NOMO-1 (cell line): ENCODE data around the gene VAV2.

ENCODE experiments used
- DNase-seq, 2 experiments: peaks; one replicate each; lab custom pipeline; 2025; ENCODE audit not compliant: unreplicated experiment in 2 of 2; lab: John Stamatoyannopoulos, UW

Gene VAV2

GRCh38 chr9:133810556-133811195, 181.4 kb downstream of the VAV2 start:
- DNase-seq = no peak

GRCh38 chr9:133809335-133809734, 182.8 kb downstream of the VAV2 start:
- DNase-seq = no peak

- DNase-seq = no peak
Observed at GRCh38 chr9:133807818-133808217, 184.3 kb downstream of the VAV2 start.

- DNase-seq = no peak
Observed at GRCh38 chr9:133807037-133807436, 185.1 kb downstream of the VAV2 start.

- no peak for DNase-seq
Observed at GRCh38 chr9:133806623-133807010, 185.5 kb downstream of the VAV2 start.

- DNase-seq = no peak
Observed at GRCh38 chr9:133805876-133806622, 186.1 kb downstream of the VAV2 start.

GRCh38 chr9:133804199-133804598, 187.9 kb downstream of the VAV2 start:
- no peak for DNase-seq

- DNase-seq = no peak
Observed at GRCh38 chr9:133803745-133804144, 188.4 kb downstream of the VAV2 start.

GRCh38 chr9:133803028-133803585, 189.0 kb downstream of the VAV2 start:
- DNase-seq = no peak

GRCh38 chr9:133801739-133802138, 190.4 kb downstream of the VAV2 start:
- no peak for DNase-seq

- no peak for DNase-seq
Observed at GRCh38 chr9:133800266-133800665, 191.9 kb downstream of the VAV2 start.

GRCh38 chr9:133799716-133800115, 192.4 kb downstream of the VAV2 start:
- no peak for DNase-seq

GRCh38 chr9:133799106-133799505, 193.0 kb downstream of the VAV2 start:
- DNase-seq = no peak

- no peak for DNase-seq
Observed at GRCh38 chr9:133798160-133798559, 194.0 kb downstream of the VAV2 start.

- DNase-seq = no peak
Observed at GRCh38 chr9:133797406-133798105, 194.6 kb downstream of the VAV2 start.

- no peak for DNase-seq
Observed at GRCh38 chr9:133796562-133796961, 195.6 kb downstream of the VAV2 start.

GRCh38 chr9:133795049-133795448, 197.1 kb downstream of the VAV2 start:
- no peak for DNase-seq

- no peak for DNase-seq
Observed at GRCh38 chr9:133794016-133794760, 197.9 kb downstream of the VAV2 start.

- DNase-seq = no peak
Observed at GRCh38 chr9:133793471-133793870, 198.7 kb downstream of the VAV2 start.

- DNase-seq = peak; percentile 35 to 55
Observed at GRCh38 chr9:133792721-133793470, 199.2 kb downstream of the VAV2 start.
